Liver (tissue), 2 donors: ENCODE results near the gene ATP5MK.

Experiments
- CTCF ChIP-seq: fragments of 150-350 bp; IDR thresholded peaks from 2 replicates; pipeline ENCODE4 v1.5.1; 2017; ENCODE audit warnings: improper control_type of control experiment, low read depth, low read length; ENCODE audit not compliant: missing input control
- TF ChIP-seq, protein P1 (sequence below): IDR thresholded peaks from 2 replicates; pipeline ENCODE4 v1.6.1; 2016; ENCODE audit warnings: antibody characterized with exemption
- TF ChIP-seq, protein P2 (sequence below): IDR thresholded peaks from 2 replicates; pipeline ENCODE4 v1.6.1; 2016; ENCODE audit warnings: antibody characterized with exemption, mild to moderate bottlenecking
- donor health status: healthy.

DNA sequence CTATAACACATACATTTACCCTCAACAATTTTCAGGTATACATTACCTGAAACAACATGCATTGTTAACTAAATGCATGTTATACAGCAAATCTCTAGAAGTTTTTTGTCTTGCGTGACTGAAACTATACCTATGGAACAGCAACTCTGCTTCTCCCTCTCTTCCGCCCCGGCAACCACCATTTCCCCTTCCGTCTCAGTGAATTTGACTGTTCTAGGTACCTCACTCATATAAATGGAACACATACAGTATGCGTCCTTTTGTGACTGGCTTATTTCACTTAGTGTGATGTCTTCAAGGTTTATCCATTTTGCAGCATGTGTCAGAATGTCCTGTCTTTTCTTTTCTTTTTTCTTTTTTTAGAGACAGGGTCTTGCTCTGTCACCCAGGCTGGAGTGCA lies 33.4 kb upstream of the ATP5MK start:
- TF ChIP-seq CTCF, result no peak
- TF ChIP-seq, protein P1, sequence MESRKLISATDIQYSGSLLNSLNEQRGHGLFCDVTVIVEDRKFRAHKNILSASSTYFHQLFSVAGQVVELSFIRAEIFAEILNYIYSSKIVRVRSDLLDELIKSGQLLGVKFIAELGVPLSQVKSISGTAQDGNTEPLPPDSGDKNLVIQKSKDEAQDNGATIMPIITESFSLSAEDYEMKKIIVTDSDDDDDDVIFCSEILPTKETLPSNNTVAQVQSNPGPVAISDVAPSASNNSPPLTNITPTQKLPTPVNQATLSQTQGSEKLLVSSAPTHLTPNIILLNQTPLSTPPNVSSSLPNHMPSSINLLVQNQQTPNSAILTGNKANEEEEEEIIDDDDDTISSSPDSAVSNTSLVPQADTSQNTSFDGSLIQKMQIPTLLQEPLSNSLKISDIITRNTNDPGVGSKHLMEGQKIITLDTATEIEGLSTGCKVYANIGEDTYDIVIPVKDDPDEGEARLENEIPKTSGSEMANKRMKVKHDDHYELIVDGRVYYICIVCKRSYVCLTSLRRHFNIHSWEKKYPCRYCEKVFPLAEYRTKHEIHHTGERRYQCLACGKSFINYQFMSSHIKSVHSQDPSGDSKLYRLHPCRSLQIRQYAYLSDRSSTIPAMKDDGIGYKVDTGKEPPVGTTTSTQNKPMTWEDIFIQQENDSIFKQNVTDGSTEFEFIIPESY, result no peak
- TF ChIP-seq, protein P2, sequence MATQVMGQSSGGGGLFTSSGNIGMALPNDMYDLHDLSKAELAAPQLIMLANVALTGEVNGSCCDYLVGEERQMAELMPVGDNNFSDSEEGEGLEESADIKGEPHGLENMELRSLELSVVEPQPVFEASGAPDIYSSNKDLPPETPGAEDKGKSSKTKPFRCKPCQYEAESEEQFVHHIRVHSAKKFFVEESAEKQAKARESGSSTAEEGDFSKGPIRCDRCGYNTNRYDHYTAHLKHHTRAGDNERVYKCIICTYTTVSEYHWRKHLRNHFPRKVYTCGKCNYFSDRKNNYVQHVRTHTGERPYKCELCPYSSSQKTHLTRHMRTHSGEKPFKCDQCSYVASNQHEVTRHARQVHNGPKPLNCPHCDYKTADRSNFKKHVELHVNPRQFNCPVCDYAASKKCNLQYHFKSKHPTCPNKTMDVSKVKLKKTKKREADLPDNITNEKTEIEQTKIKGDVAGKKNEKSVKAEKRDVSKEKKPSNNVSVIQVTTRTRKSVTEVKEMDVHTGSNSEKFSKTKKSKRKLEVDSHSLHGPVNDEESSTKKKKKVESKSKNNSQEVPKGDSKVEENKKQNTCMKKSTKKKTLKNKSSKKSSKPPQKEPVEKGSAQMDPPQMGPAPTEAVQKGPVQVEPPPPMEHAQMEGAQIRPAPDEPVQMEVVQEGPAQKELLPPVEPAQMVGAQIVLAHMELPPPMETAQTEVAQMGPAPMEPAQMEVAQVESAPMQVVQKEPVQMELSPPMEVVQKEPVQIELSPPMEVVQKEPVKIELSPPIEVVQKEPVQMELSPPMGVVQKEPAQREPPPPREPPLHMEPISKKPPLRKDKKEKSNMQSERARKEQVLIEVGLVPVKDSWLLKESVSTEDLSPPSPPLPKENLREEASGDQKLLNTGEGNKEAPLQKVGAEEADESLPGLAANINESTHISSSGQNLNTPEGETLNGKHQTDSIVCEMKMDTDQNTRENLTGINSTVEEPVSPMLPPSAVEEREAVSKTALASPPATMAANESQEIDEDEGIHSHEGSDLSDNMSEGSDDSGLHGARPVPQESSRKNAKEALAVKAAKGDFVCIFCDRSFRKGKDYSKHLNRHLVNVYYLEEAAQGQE, result no peak
